ENCODE results near the gene TUBA3C.

- no peak for TF ChIP-seq INSM2 (tag by site-specific recombination; IDR thresholded peaks at IDR 0.05)
- TF ChIP-seq ZNF350 (tag by site-specific recombination; IDR thresholded peaks at IDR 0.05) = no peak
- TF ChIP-seq ZNF692 (tag by site-specific recombination; IDR thresholded peaks at IDR 0.05) = no peak
- TF ChIP-seq BCL11A (tag by site-specific recombination; IDR thresholded peaks at IDR 0.05; ENCODE audit: low read depth) = no peak
- TF ChIP-seq CTCF (tag by site-specific recombination; IDR thresholded peaks at IDR 0.05) = no peak
- no peak for TF ChIP-seq ZBTB7A (tag by site-specific recombination; IDR thresholded peaks at IDR 0.05; ENCODE audit: low read depth)
- TF ChIP-seq ZNF292 (tag by site-specific recombination; IDR thresholded peaks at IDR 0.05; ENCODE audit: borderline replicate concordance, low read depth) = no peak
- no peak for TF ChIP-seq ZNF768 (tag by site-specific recombination; IDR thresholded peaks at IDR 0.05)
- no peak for TF ChIP-seq ATF2 (tag by site-specific recombination; IDR thresholded peaks at IDR 0.05; ENCODE audit: low read depth)
- TF ChIP-seq SP2 (tag by site-specific recombination; IDR thresholded peaks at IDR 0.05) = no peak
- TF ChIP-seq ZNF362 (tag by site-specific recombination; IDR thresholded peaks at IDR 0.05) = no peak
- TF ChIP-seq ZNF785 (tag by site-specific recombination; IDR thresholded peaks at IDR 0.05) = no peak
- TF ChIP-seq ZNF148 (tag by site-specific recombination; IDR thresholded peaks at IDR 0.05; ENCODE audit: borderline replicate concordance) = no peak
Measured at GRCh38 chr13:19171563-19171962, 10.1 kb downstream of the TUBA3C start.

Data from HEK293 (cell line).